ENCODE measurements around the gene GPSM1. TPM values are rescaled to one million over a fixed set of nuclear protein-coding genes. Genes with fewer than 3 reads are reported as not detected.

GPSM1 gene
- polyA plus RNA-seq, 1 of the 3 experiments (the other 2 are of a cell fraction), result 26.7 TPM

GRCh38 chr9:136317695-136318094 lies 9.6 kb upstream of the GPSM1 start:
- POLR2A ChIA-PET, result no interaction called here
- no peak overlapping the region for H3K27ac ChIP-seq (ENCODE audit: low read depth in 2 of 2, low read length in 1 of 2)
- no peaks in the 10 kb centered on the region for H3K36me3 ChIP-seq (replicated peaks in 1 of 2; ENCODE audit: control insufficient read depth in 1 of 2, insufficient read depth in 2 of 2, low read length in 1 of 2)
- no peaks in the 10 kb centered on the region for H3K9me2 ChIP-seq
- H3K9me3 ChIP-seq, result peaks cover 4% of the 10 kb centered on the region; the same call in 1 of the 2 replicates
- no peak overlapping the region for H2AFZ ChIP-seq (ENCODE audit: low read depth)
- H3K4me3 ChIP-seq (ENCODE audit: low read depth in 2 of 2, low read length in 1 of 2), result no peak overlapping the region
- H3F3A ChIP-seq (replicated peaks; ENCODE audit: insufficient read depth), result no peaks in the 10 kb centered on the region
- H3K9ac ChIP-seq, result no peak overlapping the region
- H3K4me2 ChIP-seq, result no peak overlapping the region
- H3K79me2 ChIP-seq (ENCODE audit: insufficient read depth), result no peaks in the 10 kb centered on the region
- TF ChIP-seq IRF3 (IDR thresholded peaks at IDR 0.05; ENCODE audit: low read depth, low read length) (no peak), NFIC (IDR thresholded peaks at IDR 0.05; ENCODE audit: borderline replicate concordance) (no peak), RAD21 (IDR thresholded peaks at IDR 0.05; ENCODE audit: low read length) (no peak), EP300 (IDR thresholded peaks at IDR 0.05; ENCODE audit: borderline replicate concordance in 1 of 2, low read depth in 1 of 2, low read length in 1 of 2) (no peak), GABPA (IDR thresholded peaks at IDR 0.05; ENCODE audit: low read depth) (no peak), JUND (IDR thresholded peaks at IDR 0.05) (no peak), TEAD4 (IDR thresholded peaks at IDR 0.05; ENCODE audit: borderline replicate concordance, insufficient read depth) (no peak), RXRA (IDR thresholded peaks at IDR 0.05; ENCODE audit: borderline replicate concordance, low read depth) (no peak), FOXJ3 (CRISPR knock-in tag; IDR thresholded peaks at IDR 0.05) (no peak), SIN3A (IDR thresholded peaks at IDR 0.05; ENCODE audit: borderline replicate concordance, low read depth, low read length) (no peak), PBX3 (IDR thresholded peaks at IDR 0.05) (no peak), TAF1 (IDR thresholded peaks at IDR 0.05; ENCODE audit: borderline replicate concordance, low read depth, low read length) (no peak), MEF2A (IDR thresholded peaks at IDR 0.05; ENCODE audit: borderline replicate concordance, low read depth) (no peak), CTCF (IDR thresholded peaks at IDR 0.05) (no peak), NRF1 (IDR thresholded peaks at IDR 0.05; ENCODE audit: low read depth, low read length) (no peak), GATA2 (CRISPR knock-in tag; IDR thresholded peaks at IDR 0.05) (no peak)
- TF ChIP-seq, protein P1, sequence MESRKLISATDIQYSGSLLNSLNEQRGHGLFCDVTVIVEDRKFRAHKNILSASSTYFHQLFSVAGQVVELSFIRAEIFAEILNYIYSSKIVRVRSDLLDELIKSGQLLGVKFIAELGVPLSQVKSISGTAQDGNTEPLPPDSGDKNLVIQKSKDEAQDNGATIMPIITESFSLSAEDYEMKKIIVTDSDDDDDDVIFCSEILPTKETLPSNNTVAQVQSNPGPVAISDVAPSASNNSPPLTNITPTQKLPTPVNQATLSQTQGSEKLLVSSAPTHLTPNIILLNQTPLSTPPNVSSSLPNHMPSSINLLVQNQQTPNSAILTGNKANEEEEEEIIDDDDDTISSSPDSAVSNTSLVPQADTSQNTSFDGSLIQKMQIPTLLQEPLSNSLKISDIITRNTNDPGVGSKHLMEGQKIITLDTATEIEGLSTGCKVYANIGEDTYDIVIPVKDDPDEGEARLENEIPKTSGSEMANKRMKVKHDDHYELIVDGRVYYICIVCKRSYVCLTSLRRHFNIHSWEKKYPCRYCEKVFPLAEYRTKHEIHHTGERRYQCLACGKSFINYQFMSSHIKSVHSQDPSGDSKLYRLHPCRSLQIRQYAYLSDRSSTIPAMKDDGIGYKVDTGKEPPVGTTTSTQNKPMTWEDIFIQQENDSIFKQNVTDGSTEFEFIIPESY (IDR thresholded peaks at IDR 0.05; ENCODE audit: borderline replicate concordance, low read depth), result no peak
- TF ChIP-seq, protein P2, sequence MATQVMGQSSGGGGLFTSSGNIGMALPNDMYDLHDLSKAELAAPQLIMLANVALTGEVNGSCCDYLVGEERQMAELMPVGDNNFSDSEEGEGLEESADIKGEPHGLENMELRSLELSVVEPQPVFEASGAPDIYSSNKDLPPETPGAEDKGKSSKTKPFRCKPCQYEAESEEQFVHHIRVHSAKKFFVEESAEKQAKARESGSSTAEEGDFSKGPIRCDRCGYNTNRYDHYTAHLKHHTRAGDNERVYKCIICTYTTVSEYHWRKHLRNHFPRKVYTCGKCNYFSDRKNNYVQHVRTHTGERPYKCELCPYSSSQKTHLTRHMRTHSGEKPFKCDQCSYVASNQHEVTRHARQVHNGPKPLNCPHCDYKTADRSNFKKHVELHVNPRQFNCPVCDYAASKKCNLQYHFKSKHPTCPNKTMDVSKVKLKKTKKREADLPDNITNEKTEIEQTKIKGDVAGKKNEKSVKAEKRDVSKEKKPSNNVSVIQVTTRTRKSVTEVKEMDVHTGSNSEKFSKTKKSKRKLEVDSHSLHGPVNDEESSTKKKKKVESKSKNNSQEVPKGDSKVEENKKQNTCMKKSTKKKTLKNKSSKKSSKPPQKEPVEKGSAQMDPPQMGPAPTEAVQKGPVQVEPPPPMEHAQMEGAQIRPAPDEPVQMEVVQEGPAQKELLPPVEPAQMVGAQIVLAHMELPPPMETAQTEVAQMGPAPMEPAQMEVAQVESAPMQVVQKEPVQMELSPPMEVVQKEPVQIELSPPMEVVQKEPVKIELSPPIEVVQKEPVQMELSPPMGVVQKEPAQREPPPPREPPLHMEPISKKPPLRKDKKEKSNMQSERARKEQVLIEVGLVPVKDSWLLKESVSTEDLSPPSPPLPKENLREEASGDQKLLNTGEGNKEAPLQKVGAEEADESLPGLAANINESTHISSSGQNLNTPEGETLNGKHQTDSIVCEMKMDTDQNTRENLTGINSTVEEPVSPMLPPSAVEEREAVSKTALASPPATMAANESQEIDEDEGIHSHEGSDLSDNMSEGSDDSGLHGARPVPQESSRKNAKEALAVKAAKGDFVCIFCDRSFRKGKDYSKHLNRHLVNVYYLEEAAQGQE (IDR thresholded peaks at IDR 0.05; ENCODE audit: low read depth, low read length), result no peak
- TF ChIP-seq, protein P3, sequence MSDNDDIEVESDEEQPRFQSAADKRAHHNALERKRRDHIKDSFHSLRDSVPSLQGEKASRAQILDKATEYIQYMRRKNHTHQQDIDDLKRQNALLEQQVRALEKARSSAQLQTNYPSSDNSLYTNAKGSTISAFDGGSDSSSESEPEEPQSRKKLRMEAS (IDR thresholded peaks at IDR 0.05; ENCODE audit: low read depth), result no peak
- CTCF ChIA-PET, result interaction anchor here (0.9 to 1.0 kb wide), 2 partner anchors 9 to 14 kb away, joined by 3 read pairs; partner anchors contain the start of gene CCDC187
- H4K20me1 ChIP-seq (ENCODE audit: insufficient read depth), result no peaks in the 10 kb centered on the region
- WGBS (ENCODE audit: low lambda C conversion rate), result 63% methylated on average over 15 of the region's 16 CpGs
- H3K4me1 ChIP-seq (ENCODE audit: control insufficient read depth in 1 of 2, insufficient read depth in 2 of 2, low read depth in 1 of 2, low read length in 1 of 2), result no peaks in the 10 kb centered on the region
- no peak for DNase-seq
- no peaks in the 10 kb centered on the region for H3K27me3 ChIP-seq (ENCODE audit: insufficient read depth)

Measured in SK-N-SH (cell line).